Activated CD8-positive, alpha-beta memory T cell treated with anti-CD3 and anti-CD28 coated beads, Interleukin-2, amount 50 U/mL, for 24 hours (primary cell): Measurements from ENCODE around the gene GPR3.
"Not testable (repeated sequence)": the region's sequence is repeated elsewhere in the genome, so short reads cannot be mapped to it uniquely, and the experiment has no call there.

Source experiments
- DNase-seq: peaks from one replicate; pipeline ENCODE4 v3.0.0-alpha.2; 2020; ENCODE audit errors: extremely low read depth

Gene GPR3

GRCh38 chr1:27399251-27400025 is 7.0 kb downstream of the GPR3 start:
- no peak for DNase-seq

- no peak for DNase-seq
Measured at GRCh38 chr1:27400082-27400962, 7.9 kb downstream of the GPR3 start.

- DNase-seq, result no peak
Measured at GRCh38 chr1:27400963-27401341, 8.5 kb downstream of the GPR3 start.

- no peak for DNase-seq
Measured at GRCh38 chr1:27402349-27402754, 9.9 kb downstream of the GPR3 start.

- DNase-seq, result no peak
Measured at GRCh38 chr1:27403065-27403726, 10.8 kb downstream of the GPR3 start.

GRCh38 chr1:27403931-27404330 is 11.5 kb downstream of the GPR3 start:
- no peak for DNase-seq

- DNase-seq, result no peak
Measured at GRCh38 chr1:27405074-27405473, 12.7 kb downstream of the GPR3 start.

- DNase-seq, result not testable (repeated sequence)
Measured at GRCh38 chr1:27405598-27406361, 13.4 kb downstream of the GPR3 start.

GRCh38 chr1:27406362-27406680 is 13.9 kb downstream of the GPR3 start:
- no peak for DNase-seq

GRCh38 chr1:27406791-27407190 is 14.4 kb downstream of the GPR3 start:
- not testable (repeated sequence) for DNase-seq

GRCh38 chr1:27408151-27408550 is 15.7 kb downstream of the GPR3 start:
- no peak for DNase-seq

- DNase-seq, result no peak
Measured at GRCh38 chr1:27409669-27410068, 17.2 kb downstream of the GPR3 start.

GRCh38 chr1:27410709-27411108 is 18.3 kb downstream of the GPR3 start:
- no peak for DNase-seq

GRCh38 chr1:27412502-27412901 is 20.1 kb downstream of the GPR3 start:
- no peak for DNase-seq

GRCh38 chr1:27413004-27413403 is 20.6 kb downstream of the GPR3 start:
- DNase-seq, result no peak

- DNase-seq, result no peak
Measured at GRCh38 chr1:27414091-27414490, 21.7 kb downstream of the GPR3 start.

GRCh38 chr1:27416387-27417111 is 24.1 kb downstream of the GPR3 start:
- peak; percentile 29 for DNase-seq

- DNase-seq, result no peak
Measured at GRCh38 chr1:27417713-27418112, 25.3 kb downstream of the GPR3 start.

- peak; percentile 51 for DNase-seq
Measured at GRCh38 chr1:27418326-27419185, 26.1 kb downstream of the GPR3 start.

- DNase-seq, result no peak
Measured at GRCh38 chr1:27423709-27424108, 31.3 kb downstream of the GPR3 start.
